Measurements from ENCODE around the gene CDKAL1. TPM values are rescaled to one million over a fixed set of nuclear protein-coding genes. Genes with fewer than 3 reads are reported as not detected.
A peak's percentile ranks its signal among the peaks of the same experiment; 100 is the strongest.

The CDKAL1 gene
- total RNA-seq, 2 experiments from 2014 or later = 22.1 to 23.4 TPM

- Mint-ChIP-seq H3K27me3 (peaks cover 5% of the 10 kb centered on the region), H3K4me1 (peaks cover 6% of the 10 kb centered on the region), H3K4me3 (no peak overlapping the region), H3K36me3 (ENCODE audit: low read depth) (no peaks in the 10 kb centered on the region), H3K27ac (no peak overlapping the region), H3K9me3 (ENCODE audit: low read depth) (peaks cover 2% of the 10 kb centered on the region)
- intact Hi-C loops (cut with DNase I, micrococcal nuclease) = no loop called here
- POLR2A ChIA-PET = no interaction called here
- DNase-seq (no peak), ATAC-seq (no peak)
- CTCF ChIA-PET = interaction anchor here (0.7 to 0.8 kb wide), 2 partner anchors 332 to 1284 kb away, joined by 3 read pairs; no protein-coding TSS in a partner anchor
Measured at GRCh38 chr6:21258665-21259064, 724.4 kb downstream of the CDKAL1 start.

GRCh38 chr6:21259660-21260059, 725.4 kb downstream of the CDKAL1 start:
- intact Hi-C loops (cut with DNase I, micrococcal nuclease) = loop anchor here (10.0 kb wide), 2 partner anchors 175 to 385 kb away; no protein-coding TSS in a partner anchor
- Mint-ChIP-seq H3K36me3 (ENCODE audit: low read depth) (no peaks in the 10 kb centered on the region), H3K27ac (no peak overlapping the region), H3K4me1 (peaks cover 10% of the 10 kb centered on the region), H3K27me3 (peaks cover 5% of the 10 kb centered on the region), H3K4me3 (no peak overlapping the region), H3K9me3 (ENCODE audit: low read depth) (no peaks in the 10 kb centered on the region)
- ATAC-seq (no peak), DNase-seq (no peak)
- POLR2A ChIA-PET = no interaction called here
- CTCF ChIA-PET = no interaction called here

- ATAC-seq = no peak
- Mint-ChIP-seq H3K4me3 (no peak overlapping the region), H3K9me3 (ENCODE audit: low read depth) (no peaks in the 10 kb centered on the region), H3K27ac (no peak overlapping the region), H3K36me3 (ENCODE audit: low read depth) (no peaks in the 10 kb centered on the region), H3K27me3 (peaks cover 6% of the 10 kb centered on the region), H3K4me1 (peaks cover 22% of the 10 kb centered on the region)
- ChIA-PET POLR2A (no interaction called here), CTCF (no interaction called here)
- intact Hi-C loops (cut with DNase I, micrococcal nuclease) = loop anchor here (10.0 kb wide), 2 partner anchors 172 to 388 kb away; no protein-coding TSS in a partner anchor
- DNase-seq = no peak
Measured at GRCh38 chr6:21262504-21262903, 728.2 kb downstream of the CDKAL1 start.

GRCh38 chr6:21263531-21264287, 729.5 kb downstream of the CDKAL1 start:
- CTCF ChIA-PET = interaction anchor here (0.7 to 0.8 kb wide), 2 partner anchors 311 to 700 kb away, joined by 3 to 4 read pairs; no protein-coding TSS in a partner anchor
- Mint-ChIP-seq H3K36me3 (ENCODE audit: low read depth) (no peaks in the 10 kb centered on the region), H3K27ac (no peak overlapping the region), H3K4me1 (peaks cover 22% of the 10 kb centered on the region), H3K9me3 (ENCODE audit: low read depth) (no peaks in the 10 kb centered on the region), H3K27me3 (peaks cover 6% of the 10 kb centered on the region), H3K4me3 (no peak overlapping the region)
- no peak for ATAC-seq
- intact Hi-C loops (cut with DNase I, micrococcal nuclease) = loop anchor here (10.0 kb wide), 2 partner anchors 171 to 389 kb away; no protein-coding TSS in a partner anchor
- DNase-seq = peak; percentile 34
- POLR2A ChIA-PET = no interaction called here

GRCh38 chr6:21264288-21265033, 730.2 kb downstream of the CDKAL1 start:
- Mint-ChIP-seq H3K36me3 (ENCODE audit: low read depth) (no peaks in the 10 kb centered on the region), H3K27me3 (peaks cover 2% of the 10 kb centered on the region), H3K4me3 (peak overlapping the region; percentile 9), H3K9me3 (ENCODE audit: low read depth) (peaks cover 2% of the 10 kb centered on the region), H3K4me1 (peaks cover 22% of the 10 kb centered on the region), H3K27ac (peak overlapping the region; percentile 58)
- DNase-seq (no peak), ATAC-seq (no peak)
- ChIA-PET POLR2A (no interaction called here), CTCF (no interaction called here)
- intact Hi-C loops (cut with DNase I, micrococcal nuclease) = loop anchor here (1.0 to 10.0 kb wide), 4 partner anchors 170 to 390 kb away; partner anchors contain the start of gene SOX4 (in 1 of the 2)

- no peaks in the 10 kb centered on the region for H3K36me3 Mint-ChIP-seq (ENCODE audit: low read depth)
- H3K9me3 Mint-ChIP-seq (ENCODE audit: low read depth) = peaks cover 2% of the 10 kb centered on the region
- peaks cover 22% of the 10 kb centered on the region for H3K4me1 Mint-ChIP-seq
- ATAC-seq = peak; percentile 98
- ChIA-PET POLR2A (no interaction called here), CTCF (no interaction called here)
- H3K4me3 Mint-ChIP-seq = no peak overlapping the region
- intact Hi-C loops (cut with DNase I, micrococcal nuclease) = loop anchor here (1.0 to 10.0 kb wide), 4 partner anchors 170 to 390 kb away; partner anchors contain the start of gene SOX4 (in 1 of the 2)
- peak overlapping the region; percentile 58 for H3K27ac Mint-ChIP-seq
- DNase-seq = peak; percentile 49
- H3K27me3 Mint-ChIP-seq = peaks cover 2% of the 10 kb centered on the region
Measured at GRCh38 chr6:21265034-21265729, 730.9 kb downstream of the CDKAL1 start.

- no peak overlapping the region for H3K4me3 Mint-ChIP-seq
- H3K9me3 Mint-ChIP-seq (ENCODE audit: low read depth) = peaks cover 2% of the 10 kb centered on the region
- ChIA-PET CTCF (no interaction called here), POLR2A (no interaction called here)
- ATAC-seq (peak; percentile 21), DNase-seq (no peak)
- intact Hi-C loops (cut with DNase I, micrococcal nuclease) = loop anchor here (1.0 to 10.0 kb wide), 4 partner anchors 169 to 391 kb away; partner anchors contain the start of gene SOX4 (in 1 of the 2)
- peak overlapping the region; percentile 2 for H3K27ac Mint-ChIP-seq
- H3K36me3 Mint-ChIP-seq (ENCODE audit: low read depth) = no peaks in the 10 kb centered on the region
- H3K4me1 Mint-ChIP-seq = peaks cover 22% of the 10 kb centered on the region
- H3K27me3 Mint-ChIP-seq = peaks cover 2% of the 10 kb centered on the region
Measured at GRCh38 chr6:21265730-21266044, 731.4 kb downstream of the CDKAL1 start.

GRCh38 chr6:21270636-21271201, 736.5 kb downstream of the CDKAL1 start:
- ChIA-PET POLR2A (no interaction called here), CTCF (interaction anchor here (0.7 to 0.8 kb wide), 2 partner anchors 31 to 1766 kb away, joined by 3 read pairs; no protein-coding TSS in a partner anchor)
- peaks cover 2% of the 10 kb centered on the region for H3K27me3 Mint-ChIP-seq
- H3K4me1 Mint-ChIP-seq = peaks cover under 1% of the 10 kb centered on the region
- peaks cover 5% of the 10 kb centered on the region for H3K9me3 Mint-ChIP-seq (ENCODE audit: low read depth)
- ATAC-seq (no peak), DNase-seq (no peak)
- H3K36me3 Mint-ChIP-seq (ENCODE audit: low read depth) = no peaks in the 10 kb centered on the region
- no peak overlapping the region for H3K27ac Mint-ChIP-seq
- H3K4me3 Mint-ChIP-seq = no peak overlapping the region
- intact Hi-C loops (cut with DNase I, micrococcal nuclease) = no loop called here

GRCh38 chr6:21271428-21272155, 737.3 kb downstream of the CDKAL1 start:
- H3K9me3 Mint-ChIP-seq (ENCODE audit: low read depth) = peaks cover 5% of the 10 kb centered on the region
- H3K4me3 Mint-ChIP-seq = no peak overlapping the region
- CTCF ChIA-PET = interaction anchor here (0.8 kb wide), 1 partner anchor 30 kb away, joined by 3 read pairs; no protein-coding TSS in a partner anchor
- ATAC-seq (no peak), DNase-seq (no peak)
- no peak overlapping the region for H3K27ac Mint-ChIP-seq
- POLR2A ChIA-PET = no interaction called here
- H3K36me3 Mint-ChIP-seq (ENCODE audit: low read depth) = no peaks in the 10 kb centered on the region
- H3K4me1 Mint-ChIP-seq = no peaks in the 10 kb centered on the region
- H3K27me3 Mint-ChIP-seq = no peaks in the 10 kb centered on the region
- intact Hi-C loops (cut with DNase I, micrococcal nuclease) = no loop called here

GRCh38 chr6:21273451-21273850, 739.2 kb downstream of the CDKAL1 start:
- Mint-ChIP-seq H3K4me3 (no peak overlapping the region), H3K27ac (no peak overlapping the region), H3K36me3 (ENCODE audit: low read depth) (no peaks in the 10 kb centered on the region), H3K9me3 (ENCODE audit: low read depth) (peaks cover 5% of the 10 kb centered on the region), H3K4me1 (no peaks in the 10 kb centered on the region), H3K27me3 (no peaks in the 10 kb centered on the region)
- ATAC-seq (no peak), DNase-seq (no peak)
- CTCF ChIA-PET = no interaction called here
- intact Hi-C loops (cut with DNase I, micrococcal nuclease) = no loop called here
- POLR2A ChIA-PET = no interaction called here
